MM.1S (cell line): ENCODE data around the gene DGLUCY.

Experiments
- CTCF ChIP-seq: fragments of 300-600 bp; sonication (generic); IDR thresholded peaks from 2 replicates; pipeline ENCODE4 v1.5.1; 2016; ENCODE audit warnings: antibody characterized with exemption, low read length, mixed read lengths
- EZH2 ChIP-seq: fragments of 300-600 bp; sonication (generic); optimal IDR thresholded peaks from 2 replicates; pipeline ENCODE3; 2017; ENCODE audit warnings: low read depth, mild to moderate bottlenecking, antibody characterized with exemption, low read length, mixed read lengths
- EZH2phosphoT487 ChIP-seq: fragments of 300-600 bp; sonication (generic); IDR thresholded peaks from 2 replicates; pipeline ENCODE4 v1.6.1; 2018; ENCODE audit warnings: antibody characterized with exemption, low read length

GRCh38 chr14:91158091-91158790 is 44.4 kb downstream of the DGLUCY start:
- TF ChIP-seq CTCF (no peak), EZH2 (no peak), EZH2phosphoT487 (no peak)
